OCI-LY7 (cell line): ENCODE measurements around the gene FASTKD2. TPM values are rescaled to one million over a fixed set of nuclear protein-coding genes. Genes with fewer than 3 reads are reported as not detected.

Source experiments
- BruUV-seq: library from RNA; stranded (reverse); fragments of 400-500 nt; replicated peaks from 2 replicates; lab custom pipeline; 2021; lab: Mats Ljungman, UMichigan
- CTCF ChIA-PET: fragments of 300-600 bp; sonication (Branson Sonifier 250); formaldehyde crosslinking; loops from one replicate; lab custom pipeline; 2022; ENCODE audit warnings: antibody characterized with exemption; ENCODE audit not compliant: unreplicated experiment; lab: Charles Lee
- POLR2A ChIA-PET: fragments of 300-600 bp; sonication (Branson Sonifier 250); formaldehyde crosslinking; loops from one replicate; lab custom pipeline; 2022; ENCODE audit warnings: antibody characterized with exemption; lab: Charles Lee
- DNase-seq: peaks from one replicate; pipeline ENCODE4 v3.0.0-alpha.2; 2015; ENCODE audit warnings: low spot score
- H2AFZ ChIP-seq: fragments of 200-600 bp; sonication (generic), shearing (Covaris generic); 2 replicates; pipeline ENCODE4 v1.6.1; 2014; ENCODE audit warnings: mild to moderate bottlenecking, antibody characterized with exemption, low read length, moderate library complexity
- H3K27ac ChIP-seq: fragments of 200-600 bp; sonication (generic); 2 replicates; pipeline ENCODE4 v1.5.1; 2014; ENCODE audit warnings: mixed run types, low read depth, mild to moderate bottlenecking, moderate library complexity, low read length, inconsistent platforms; ENCODE audit not compliant: poor library complexity, severe bottlenecking
- H3K36me3 ChIP-seq: fragments of 200-600 bp; sonication (generic); 2 replicates; pipeline ENCODE4 v1.6.1; 2014; ENCODE audit warnings: mild to moderate bottlenecking, antibody characterized with exemption, low read length, moderate library complexity, mixed read lengths; ENCODE audit not compliant: insufficient read depth
- H3K4me1 ChIP-seq: fragments of 200-600 bp; sonication (generic); 2 replicates; pipeline ENCODE4 v1.5.1; 2014; ENCODE audit warnings: mild to moderate bottlenecking, low read length; ENCODE audit not compliant: insufficient read depth, poor library complexity, severe bottlenecking
- H3K4me2 ChIP-seq: fragments of 200-600 bp; sonication (generic); 2 replicates; pipeline ENCODE4 v1.6.1; 2014; ENCODE audit warnings: mild to moderate bottlenecking, low read length
- H3K4me3 ChIP-seq: fragments of 200-600 bp; sonication (generic); 2 replicates; pipeline ENCODE4 v1.5.1; 2014; ENCODE audit warnings: mild to moderate bottlenecking, low read depth, low read length; ENCODE audit not compliant: poor library complexity, severe bottlenecking
- H3K79me2 ChIP-seq: fragments of 200-600 bp; sonication (generic); 2 replicates; pipeline ENCODE4 v1.6.1; 2016; ENCODE audit warnings: low read depth, mild to moderate bottlenecking, low read length, moderate library complexity, mixed read lengths; ENCODE audit not compliant: insufficient read depth
- H3K9me2 ChIP-seq: fragments of 200-600 bp; sonication (generic); 2 replicates; pipeline ENCODE4 v1.6.1; 2016; ENCODE audit warnings: mild to moderate bottlenecking, low read length, mixed read lengths; ENCODE audit not compliant: insufficient read depth
- H3K9me3 ChIP-seq: fragments of 200-600 bp; sonication (generic); 2 replicates; pipeline ENCODE4 v1.6.1; 2014; ENCODE audit warnings: mild to moderate bottlenecking, mixed run types, low read length, mixed read lengths
- H4K20me1 ChIP-seq: fragments of 200-600 bp; sonication (generic); 2 replicates; pipeline ENCODE4 v1.6.1; 2014; ENCODE audit warnings: mild to moderate bottlenecking, antibody characterized with exemption, low read length, moderate library complexity, mixed read lengths; ENCODE audit not compliant: insufficient read depth
- CTCF ChIP-seq: fragments of 200-600 bp; sonication (generic); conservative IDR thresholded peaks from 2 replicates; pipeline ENCODE4 v1.5.1; 2014; ENCODE audit warnings: mild to moderate bottlenecking, antibody characterized with exemption, low read length, moderate library complexity, mixed read lengths
- EZH2phosphoT487 ChIP-seq: fragments of 200-600 bp; sonication (generic); IDR thresholded peaks from 2 replicates; pipeline ENCODE4 v1.6.1; 2018; ENCODE audit warnings: low read depth, borderline replicate concordance, mild to moderate bottlenecking, mixed run types, antibody characterized with exemption, low read length, moderate library complexity, mixed read lengths
- intact Hi-C: fragments of 100-400 bp; cut with micrococcal nuclease; formaldehyde crosslinking; loops from one replicate; pipeline ENCODE4 v1.10.0; 2022; ENCODE audit not compliant: unreplicated experiment
- total RNA-seq, 2 experiments: library from RNA; depleted of rRNA in 1 of 2; stranded (reverse); fragments of >200 nt in 1 of 2; shearing (Covaris generic) in 1 of 2; gene quantifications; 2 replicates each; pipeline ENCODE4 v1.2.3, GENCODE V29; 2014 to 2022

The FASTKD2 gene
- total RNA-seq, 2 experiments from 2014 or later = 17.0 to 20.9 TPM

GRCh38 chr2:206718296-206718695, 47.1 kb upstream of the FASTKD2 start, which contains the start of gene DYTN:
Gene DYTN (minus strand): TSS chr2:206718396. CDS start chr2:206718279, 117 bp downstream.
- no peaks in the 10 kb centered on the region for H3K9me3 ChIP-seq
- no peak within 1 kb of the TSS for H3K4me2 ChIP-seq
- no peak within 1 kb of the TSS for H3K27ac ChIP-seq
- H3K9me2 ChIP-seq = no peaks in the 10 kb centered on the region
- H4K20me1 ChIP-seq = no peaks in the 10 kb centered on the region
- no peaks in the 10 kb centered on the region for H3K36me3 ChIP-seq
- no peaks in the 10 kb centered on the region for H3K79me2 ChIP-seq
- no peaks in the 10 kb centered on the region for H3K4me1 ChIP-seq
- TF ChIP-seq EZH2phosphoT487 (no peak), CTCF (no peak)
- BruUV-seq = no TSS peak
- POLR2A ChIA-PET = no interaction called here
- DNase-seq = no peak
- CTCF ChIA-PET = no interaction called here
- intact Hi-C loops = no loop called here
- no peak within 1 kb of the TSS for H2AFZ ChIP-seq
- no peak within 1 kb of the TSS for H3K4me3 ChIP-seq

GRCh38 chr2:206721256-206721920, 44.0 kb upstream of the FASTKD2 start:
- POLR2A ChIA-PET = no interaction called here

More at GRCh38 chr2:206721256-206721920, 44.0 kb upstream of the FASTKD2 start:
- Histone ChIP-seq H3K79me2 (no peaks in the 10 kb centered on the region), H2AFZ (no peak overlapping the region), H3K9me2 (no peaks in the 10 kb centered on the region), H3K36me3 (no peaks in the 10 kb centered on the region), H3K4me1 (no peaks in the 10 kb centered on the region), H4K20me1 (no peaks in the 10 kb centered on the region), H3K4me2 (no peak overlapping the region), H3K9me3 (no peaks in the 10 kb centered on the region), H3K27ac (no peak overlapping the region), H3K4me3 (no peak overlapping the region)
- intact Hi-C loops = no loop called here
- TF ChIP-seq EZH2phosphoT487 = no peak
- no peak for TF ChIP-seq CTCF
- CTCF ChIA-PET = no interaction called here
- no TSS peak for BruUV-seq
- no peak for DNase-seq
